ENCODE measurements around the gene RASSF7. TPM values are rescaled to one million over a fixed set of nuclear protein-coding genes. Genes with fewer than 3 reads are reported as not detected.

The RASSF7 gene, protein sequence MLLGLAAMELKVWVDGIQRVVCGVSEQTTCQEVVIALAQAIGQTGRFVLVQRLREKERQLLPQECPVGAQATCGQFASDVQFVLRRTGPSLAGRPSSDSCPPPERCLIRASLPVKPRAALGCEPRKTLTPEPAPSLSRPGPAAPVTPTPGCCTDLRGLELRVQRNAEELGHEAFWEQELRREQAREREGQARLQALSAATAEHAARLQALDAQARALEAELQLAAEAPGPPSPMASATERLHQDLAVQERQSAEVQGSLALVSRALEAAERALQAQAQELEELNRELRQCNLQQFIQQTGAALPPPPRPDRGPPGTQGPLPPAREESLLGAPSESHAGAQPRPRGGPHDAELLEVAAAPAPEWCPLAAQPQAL
- 50.5 to 64.1 TPM (median 51.3 TPM) in 5 replicates for total RNA-seq (2022; extraction: Qiagen RNA extraction)

GRCh38 chr11:560305-561147, at the start of gene RASSF7, which contains the start of gene LMNTD2:
RASSF7 (plus strand) TSS chr11:560970; CDS start chr11:561769, 799 bp downstream.
LMNTD2 (minus strand) TSS chr11:560738; CDS start chr11:560716, 22 bp downstream.

GRCh38 chr11:535519-536454, 25.0 kb upstream of the RASSF7 start, which contains the start of gene HRAS:
HRAS (minus strand) TSS chr11:535576.

DNA sequence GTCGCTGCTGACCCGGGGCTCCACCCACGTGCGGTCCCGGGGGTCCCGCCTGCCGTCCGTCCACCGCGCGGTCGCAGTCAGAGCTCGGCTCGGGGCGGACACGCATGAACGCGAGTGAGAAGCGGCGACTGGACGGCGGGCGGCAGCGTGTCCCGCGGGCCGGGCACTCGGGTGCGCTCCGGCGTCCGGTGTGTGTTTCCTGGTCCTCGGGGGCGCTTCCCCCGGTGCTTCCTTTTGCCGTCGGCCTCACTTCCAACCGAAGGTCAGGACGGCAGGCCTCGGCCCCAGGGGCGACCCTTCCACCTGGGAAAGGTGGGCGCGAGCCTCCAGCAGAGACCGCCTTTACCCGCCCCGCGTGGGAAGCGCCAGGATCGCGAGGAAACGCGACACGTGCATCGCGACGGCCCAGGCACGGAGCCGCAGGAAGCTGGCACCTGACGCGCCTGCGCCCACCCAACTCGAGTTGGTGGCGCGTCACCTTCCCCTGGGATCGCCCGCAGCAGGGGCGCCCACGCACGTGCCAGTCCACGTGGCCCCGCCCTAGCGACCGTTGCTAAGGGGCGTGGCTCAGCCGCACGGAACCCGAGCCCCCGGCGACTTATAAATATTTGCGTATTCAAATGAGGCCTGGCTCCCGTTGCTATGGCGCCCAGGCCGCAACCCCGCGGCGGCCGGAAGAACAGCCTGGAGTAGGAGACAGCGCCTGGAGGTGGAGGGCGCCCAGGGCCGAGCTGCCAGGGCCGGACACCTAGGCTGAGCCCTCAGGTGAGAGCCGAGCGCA, 23.7 kb upstream of the RASSF7 start, which contains the start of gene LRRC56:
TSS of gene LRRC56 (plus strand) at position 687 of the 781 bp plus-strand sequence. CDS start 3,158 bp downstream, outside the sequence.

GRCh38 chr11:575996-576768, 15.4 kb downstream of the RASSF7 start, which contains the start of gene PHRF1:
PHRF1 (plus strand) TSS chr11:576470; CDS start chr11:581513, 5,043 bp downstream.

Other genes starting within 250 kb of the RASSF7 start
- 0.23 to 0.38 TPM (median 0.36 TPM) in 5 replicates for gene IFITM1, start 246.9 kb upstream of the RASSF7 start, total RNA-seq (2022; extraction: Qiagen RNA extraction)
- 18.9 to 33.8 TPM (median 32.9 TPM) in 5 replicates for gene IFITM3, start 240.1 kb upstream of the RASSF7 start, total RNA-seq (2022; extraction: Qiagen RNA extraction)
- gene B4GALNT4, start 191.5 kb upstream of the RASSF7 start, total RNA-seq (2022; extraction: Qiagen RNA extraction): 11.1 to 17.5 TPM (median 15.4 TPM) in 5 replicates
- gene PKP3, start 166.8 kb upstream of the RASSF7 start, total RNA-seq (2022; extraction: Qiagen RNA extraction): 29.7 to 39.3 TPM (median 38.3 TPM) in 5 replicates
- 49.9 to 91.7 TPM (median 86.6 TPM) in 5 replicates for gene SIGIRR, start 146.0 kb upstream of the RASSF7 start, total RNA-seq (2022; extraction: Qiagen RNA extraction)
- gene ANO9, start 119.0 kb upstream of the RASSF7 start, total RNA-seq (2022; extraction: Qiagen RNA extraction): 0.75 to 1.4 TPM (median 0.89 TPM) in 5 replicates
- 37.1 to 44.4 TPM (median 42.1 TPM) in 5 replicates for gene PTDSS2, start 110.7 kb upstream of the RASSF7 start, total RNA-seq (2022; extraction: Qiagen RNA extraction)
- gene RNH1, start 53.7 kb upstream of the RASSF7 start, total RNA-seq (2022; extraction: Qiagen RNA extraction): 143 to 179 TPM (median 169 TPM) in 5 replicates
- gene HRAS, start 25.4 kb upstream of the RASSF7 start, total RNA-seq (2022; extraction: Qiagen RNA extraction): 107 to 177 TPM (median 154 TPM) in 5 replicates
- gene LRRC56, start 23.4 kb upstream of the RASSF7 start, total RNA-seq (2022; extraction: Qiagen RNA extraction): 0.71 to 0.86 TPM (median 0.81 TPM) in 5 replicates
- gene LMNTD2, start 232 bp upstream of the RASSF7 start, total RNA-seq (2022; extraction: Qiagen RNA extraction): 1.9 to 2.8 TPM (median 2.7 TPM) in 5 replicates
- gene PHRF1, start 15.5 kb downstream of the RASSF7 start, total RNA-seq (2022; extraction: Qiagen RNA extraction): 34.9 to 36.8 TPM (median 35.7 TPM) in 5 replicates
- gene IRF7, start 55.0 kb downstream of the RASSF7 start, total RNA-seq (2022; extraction: Qiagen RNA extraction): 6.2 to 7.7 TPM (median 6.8 TPM) in 5 replicates
- gene CDHR5, start 64.0 kb downstream of the RASSF7 start, total RNA-seq (2022; extraction: Qiagen RNA extraction): 0.03 to 0.13 TPM (median 0.03 TPM) in 3 of 5 replicates, not detected in the others
- gene SCT, start 66.2 kb downstream of the RASSF7 start, total RNA-seq (2022; extraction: Qiagen RNA extraction): not detected in 5 replicates
- gene DRD4, start 76.3 kb downstream of the RASSF7 start, total RNA-seq (2022; extraction: Qiagen RNA extraction): 0.10 to 0.31 TPM (median 0.22 TPM) in 5 replicates
- 29.4 to 37.4 TPM (median 34.6 TPM) in 5 replicates for gene DEAF1, start 134.3 kb downstream of the RASSF7 start, total RNA-seq (2022; extraction: Qiagen RNA extraction)
- gene TMEM80, start 134.8 kb downstream of the RASSF7 start, total RNA-seq (2022; extraction: Qiagen RNA extraction): 8.8 to 11.2 TPM (median 11.0 TPM) in 5 replicates
- gene EPS8L2, start 145.3 kb downstream of the RASSF7 start, total RNA-seq (2022; extraction: Qiagen RNA extraction): 86.6 to 123 TPM (median 114 TPM) in 5 replicates
- gene TALDO1, start 186.5 kb downstream of the RASSF7 start, total RNA-seq (2022; extraction: Qiagen RNA extraction): 392 to 415 TPM (median 399 TPM) in 5 replicates
- 37.2 to 46.9 TPM (median 43.5 TPM) in 5 replicates for gene GATD1, start 216.5 kb downstream of the RASSF7 start, total RNA-seq (2022; extraction: Qiagen RNA extraction)
- gene CEND1, start 229.1 kb downstream of the RASSF7 start, total RNA-seq (2022; extraction: Qiagen RNA extraction): 1.4 to 2.8 TPM (median 2.4 TPM) in 5 replicates
- gene SLC25A22, start 237.3 kb downstream of the RASSF7 start, total RNA-seq (2022; extraction: Qiagen RNA extraction): 27.4 to 34.4 TPM (median 31.1 TPM) in 5 replicates
- 10.1 to 14.2 TPM (median 13.5 TPM) in 5 replicates for gene PIDD1, start 244.3 kb downstream of the RASSF7 start, total RNA-seq (2022; extraction: Qiagen RNA extraction)
- 1,408 to 2,641 TPM (median 2,478 TPM) in 5 replicates for gene RPLP2, start 249.0 kb downstream of the RASSF7 start, total RNA-seq (2022; extraction: Qiagen RNA extraction)

Measured in A549 treated with Hydrocortisone at 1 μM for 4 hours (cell line).